IMR-90 (cell line): ENCODE measurements around the gene PLEKHA4. TPM values are rescaled to one million over a fixed set of nuclear protein-coding genes. Genes with fewer than 3 reads are reported as not detected.

Experiments
- ATAC-seq: fragments of 200-7000 bp; cut with Tn5 transposase; 2 replicates; pipeline ENCODE4 v1.9.1; 2020; ENCODE audit warnings: low read depth, mild to moderate bottlenecking, moderate library complexity
- BruUV-seq: library from RNA; stranded (reverse); fragments of 400-500 nt; replicated peaks from 2 replicates; lab custom pipeline; 2021; lab: Mats Ljungman, UMichigan
- CTCF ChIA-PET: fragments of 300-600 bp; formaldehyde crosslinking; extraction: SDS; loops from one replicate; lab custom pipeline; 2021; ENCODE audit warnings: antibody characterized with exemption; lab: Yijun Ruan, JAX
- POLR2A ChIA-PET: fragments of 300-600 bp; sonication (Branson Sonifier 250); formaldehyde crosslinking; loops from one replicate; lab custom pipeline; 2022; ENCODE audit warnings: antibody characterized with exemption; ENCODE audit not compliant: unreplicated experiment; lab: Charles Lee
- DNase-seq: peaks from one replicate; pipeline ENCODE4 v3.0.0; 2013
- H2AFZ ChIP-seq: replicated peaks from 2 replicates; pipeline ENCODE3; 2013; ENCODE audit warnings: low read length, mild to moderate bottlenecking; ENCODE audit not compliant: poor library complexity
- H2AK5ac ChIP-seq: 2 replicates; pipeline ENCODE4 v1.6.1; 2013; ENCODE audit warnings: low read depth, low read length, inconsistent platforms
- H2AK9ac ChIP-seq: replicated peaks from 2 replicates; pipeline ENCODE3; 2013; ENCODE audit warnings: mild to moderate bottlenecking, low read depth, low read length, moderate library complexity; ENCODE audit not compliant: poor library complexity
- H2BK120ac ChIP-seq: 2 replicates; pipeline ENCODE4 v1.6.1; 2013; ENCODE audit warnings: low read depth, low read length, inconsistent platforms
- H2BK15ac ChIP-seq: 3 replicates; pipeline ENCODE4 v1.6.1; 2013; ENCODE audit warnings: low read depth, low read length, inconsistent platforms
- H2BK20ac ChIP-seq: 2 replicates; pipeline ENCODE4 v1.6.1; 2013; ENCODE audit warnings: low read depth, mild to moderate bottlenecking, inconsistent platforms, low read length, moderate library complexity
- H2BK5ac ChIP-seq: 2 replicates; pipeline ENCODE4 v1.6.1; 2013; ENCODE audit warnings: mild to moderate bottlenecking, low read depth, low read length, inconsistent platforms; ENCODE audit not compliant: poor library complexity, severe bottlenecking
- H3K14ac ChIP-seq: replicated peaks from 2 replicates; pipeline ENCODE4 v1.6.1; 2013; ENCODE audit warnings: low read depth, low read length, inconsistent platforms
- H3K18ac ChIP-seq: 2 replicates; pipeline ENCODE4 v1.6.1; 2013; ENCODE audit warnings: low read depth, low read length, control low read depth
- H3K23ac ChIP-seq: 2 replicates; pipeline ENCODE4 v1.6.1; 2013; ENCODE audit warnings: low read depth, low read length, inconsistent platforms
- H3K27ac ChIP-seq: 2 replicates; pipeline ENCODE4 v1.5.1; 2013; ENCODE audit warnings: mild to moderate bottlenecking, control low read depth, low read length; ENCODE audit not compliant: insufficient read depth
- H3K27me3 ChIP-seq: 2 replicates; pipeline ENCODE4 v1.6.1; 2013; ENCODE audit warnings: low read length; ENCODE audit not compliant: control insufficient read depth, insufficient read depth
- H3K36me3 ChIP-seq: 2 replicates; pipeline ENCODE4 v1.6.1; 2013; ENCODE audit warnings: low read length, mixed read lengths; ENCODE audit not compliant: control insufficient read depth, insufficient read depth
- H3K4ac ChIP-seq: 2 replicates; pipeline ENCODE4 v1.6.1; 2013; ENCODE audit warnings: low read depth, low read length, inconsistent platforms
- H3K4me1 ChIP-seq: 2 replicates; pipeline ENCODE4 v1.6.1; 2013; ENCODE audit warnings: low read length, mixed read lengths; ENCODE audit not compliant: control insufficient read depth, insufficient read depth
- H3K4me2 ChIP-seq: 2 replicates; pipeline ENCODE4 v1.6.1; 2013; ENCODE audit warnings: low read depth, mild to moderate bottlenecking, control low read depth, low read length, moderate library complexity
- H3K4me3 ChIP-seq: 2 replicates; pipeline ENCODE4 v1.5.1; 2013; ENCODE audit warnings: low read depth, mild to moderate bottlenecking, control low read depth, low read length, moderate library complexity; ENCODE audit not compliant: insufficient read depth
- H3K56ac ChIP-seq: 2 replicates; pipeline ENCODE4 v1.6.1; 2013; ENCODE audit warnings: low read length, inconsistent platforms; ENCODE audit not compliant: insufficient read depth; ENCODE audit errors: extremely low read depth
- H3K79me1 ChIP-seq, 2 experiments: 2 replicates each; pipeline ENCODE4 v1.6.1; 2013; ENCODE audit warnings: low read length in 2 of 2, inconsistent platforms in 1 of 2, low read depth in 1 of 2
- H3K9ac ChIP-seq: 2 replicates; pipeline ENCODE4 v1.6.1; 2013; ENCODE audit warnings: low read depth, low read length, control low read depth
- H3K9me1 ChIP-seq: 2 replicates; pipeline ENCODE4 v1.6.1; 2013; ENCODE audit warnings: low read length, inconsistent platforms; ENCODE audit not compliant: insufficient read depth
- H3K9me3 ChIP-seq: 2 replicates; pipeline ENCODE4 v1.6.1; 2013; ENCODE audit warnings: low read length; ENCODE audit not compliant: control insufficient read depth, insufficient read depth
- H4K20me1 ChIP-seq: 2 replicates; pipeline ENCODE4 v1.6.1; 2013; ENCODE audit warnings: low read length, inconsistent platforms; ENCODE audit not compliant: insufficient read depth
- H4K5ac ChIP-seq: 2 replicates; pipeline ENCODE4 v1.6.1; 2013; ENCODE audit warnings: mild to moderate bottlenecking, low read depth, low read length, control low read depth
- H4K8ac ChIP-seq, 2 experiments: 2 replicates each; pipeline ENCODE4 v1.6.1; 2013; ENCODE audit warnings: low read depth in 2 of 2, low read length in 2 of 2, control low read depth in 1 of 2, inconsistent platforms in 1 of 2
- H4K91ac ChIP-seq: 2 replicates; pipeline ENCODE4 v1.6.1; 2013; ENCODE audit warnings: low read depth, low read length, inconsistent platforms; ENCODE audit not compliant: insufficient read depth
- CEBPB ChIP-seq: IDR thresholded peaks from 2 replicates; pipeline ENCODE4 v1.6.1; 2012; ENCODE audit warnings: low read depth, low read length, improper control_type of control experiment
- FOS ChIP-seq: fragments of 150-350 bp; IDR thresholded peaks from 2 replicates; pipeline ENCODE4 v1.6.1; 2016; ENCODE audit warnings: low read depth, low read length
- MAFK ChIP-seq: IDR thresholded peaks from 2 replicates; pipeline ENCODE4 v1.6.1; 2012; ENCODE audit warnings: low read depth, low read length, improper control_type of control experiment
- MXI1 ChIP-seq: IDR thresholded peaks from 2 replicates; pipeline ENCODE4 v1.6.1; 2012; ENCODE audit warnings: low read depth, mild to moderate bottlenecking, low read length, moderate library complexity, borderline replicate concordance
- RCOR1 ChIP-seq: IDR thresholded peaks from 2 replicates; pipeline ENCODE4 v1.6.1; 2012; ENCODE audit warnings: mild to moderate bottlenecking, low read length, improper control_type of control experiment; ENCODE audit not compliant: insufficient replicate concordance
- RFX5 ChIP-seq: IDR thresholded peaks from 2 replicates; pipeline ENCODE4 v1.8.0; 2012; ENCODE audit warnings: low read depth, mild to moderate bottlenecking, low read length, moderate library complexity
- WGBS, 2 experiments: methylation state at CpG; one replicate each; pipeline versions ENCODE4 v1.1.5 to v1.1.7; 2013; ENCODE audit warnings: missing lambda C conversion rate in 2 of 2; ENCODE audit not compliant: insufficient read length in 1 of 2; ENCODE audit errors: extremely low coverage in 2 of 2; 5-methylcytosine and 5-hydroxymethylcytosine counted together
- dilution Hi-C: fragments of 300-500 bp; cut with HindIII; formaldehyde crosslinking; loops from one replicate; pipeline ENCODE4 v1.14.3; 2018; ENCODE audit warnings: low sequenced_read_pairs; ENCODE audit not compliant: unreplicated experiment
- in situ Hi-C: fragments of 300-500 bp; cut with MboI; formaldehyde crosslinking; loops from 3 replicates; pipeline ENCODE4 v1.14.3; 2019; ENCODE audit warnings: low sequenced_read_pairs, inconsistent platforms, mixed read lengths
- intact Hi-C: fragments of 100-400 bp; cut with micrococcal nuclease; formaldehyde crosslinking; loops from 2 replicates; pipeline ENCODE4 v1.10.0; 2022
- polyA plus RNA-seq, 3 experiments: library from polyadenylated mRNA; depleted of rRNA; stranded (reverse); fragments of >200 nt; gene quantifications; 2 replicates each; pipeline ENCODE4 v1.2.3, GENCODE V29; 2012; ENCODE audit warnings: low replicate concordance in 1 of 3
- total RNA-seq: library from RNA; depleted of rRNA; stranded (reverse); fragments of >200 nt; gene quantifications from 2 replicates; pipeline ENCODE4 v1.2.3, GENCODE V29; 2012

Gene PLEKHA4
- total and polyA plus RNA-seq, 2 of the 4 experiments (the other 2 are of a cell fraction) = 4.5 to 14.4 TPM

- dilution Hi-C loops (loop anchor here (10.0 kb wide), 1 partner anchor 49 kb away; no protein-coding TSS in a partner anchor), in situ Hi-C loops (no loop called here), intact Hi-C loops (no loop called here)
- DNase-seq (no peak), ATAC-seq (no peak)
- Histone ChIP-seq H3K14ac (no peak overlapping the region), H2AK9ac (no peak overlapping the region), H3K9me1 (no peaks in the 10 kb centered on the region; the same call in none of the 2 replicates), H3K27me3 (no peaks in the 10 kb centered on the region), H3K18ac (no peak overlapping the region), H4K20me1 (peaks cover 6% of the 10 kb centered on the region; the same call in 1 of the 2 replicates), H2BK20ac (no peak overlapping the region), H4K91ac (no peak overlapping the region), H3K79me1 (peaks cover 0 to 18% of the 10 kb centered on the region in 2 experiments; a peak in 1 of 4 replicates), H2AFZ (no peak overlapping the region), H3K4ac (no peak overlapping the region), H2BK5ac (no peak overlapping the region), H4K5ac (no peak overlapping the region), H3K4me1 (peaks cover 5% of the 10 kb centered on the region; the same call in 1 of the 2 replicates), H3K36me3 (no peaks in the 10 kb centered on the region; the same call in 1 of the 2 replicates), H4K8ac (no peak overlapping the region), H3K4me2 (no peak overlapping the region), H2BK15ac (no peak overlapping the region), H2AK5ac (no peak overlapping the region), H3K4me3 (no peak overlapping the region), H2BK120ac (no peak overlapping the region), H3K56ac (no peak overlapping the region), H3K27ac (no peak overlapping the region), H3K9ac (no peak overlapping the region), H3K9me3 (no peaks in the 10 kb centered on the region), H3K23ac (no peak overlapping the region)
- WGBS, 2 experiments = 74% methylated on average over 5 of the region's 15 CpGs; no CpG with 5 or more reads in 1 of the 2 experiments
- TF ChIP-seq FOS (no peak), CEBPB (no peak), MAFK (no peak), RCOR1 (no peak), RFX5 (no peak), MXI1 (no peak)
- no TSS peak for BruUV-seq
- POLR2A ChIA-PET = no interaction called here
- CTCF ChIA-PET = no interaction called here
These were observed 63.0 kb downstream of the PLEKHA4 start for GRCh38 chr19:48805452-48805851.
